G401.6 (cell line): Measurements from ENCODE around the gene OR6A2.

Experiments
- FAIRE-seq: peaks from 2 replicates; lab custom pipeline; 2012; peaks lifted over from hg19 to GRCh38; lab: Jason Lieb, UNC

Gene OR6A2

GRCh38 chr11:6755953-6756347 lies 43.5 kb downstream of the OR6A2 start:
- FAIRE-seq, result no peak

- peak; percentile 84 for FAIRE-seq
Measured at GRCh38 chr11:6755303-6755952, 44.1 kb downstream of the OR6A2 start.

- FAIRE-seq, result no peak
Measured at GRCh38 chr11:6747097-6747668, 52.3 kb downstream of the OR6A2 start.

- no peak for FAIRE-seq
Measured at GRCh38 chr11:6746626-6747025, 52.9 kb downstream of the OR6A2 start.

- FAIRE-seq, result no peak
Measured at GRCh38 chr11:6746086-6746618, 53.3 kb downstream of the OR6A2 start.

- FAIRE-seq, result no peak
Measured at GRCh38 chr11:6745465-6746015, 53.9 kb downstream of the OR6A2 start.

- FAIRE-seq, result no peak
Measured at GRCh38 chr11:6745018-6745417, 54.5 kb downstream of the OR6A2 start.

- no peak for FAIRE-seq
Measured at GRCh38 chr11:6742260-6742659, 57.2 kb downstream of the OR6A2 start.
